ENCODE measurements around the gene KIF7. TPM values are rescaled to one million over a fixed set of nuclear protein-coding genes. Genes with fewer than 3 reads are reported as not detected.

KIF7 gene
- total RNA-seq, 3 donors from 2014 or later = 10.1 to 14.4 (median 10.5) TPM

DNA sequence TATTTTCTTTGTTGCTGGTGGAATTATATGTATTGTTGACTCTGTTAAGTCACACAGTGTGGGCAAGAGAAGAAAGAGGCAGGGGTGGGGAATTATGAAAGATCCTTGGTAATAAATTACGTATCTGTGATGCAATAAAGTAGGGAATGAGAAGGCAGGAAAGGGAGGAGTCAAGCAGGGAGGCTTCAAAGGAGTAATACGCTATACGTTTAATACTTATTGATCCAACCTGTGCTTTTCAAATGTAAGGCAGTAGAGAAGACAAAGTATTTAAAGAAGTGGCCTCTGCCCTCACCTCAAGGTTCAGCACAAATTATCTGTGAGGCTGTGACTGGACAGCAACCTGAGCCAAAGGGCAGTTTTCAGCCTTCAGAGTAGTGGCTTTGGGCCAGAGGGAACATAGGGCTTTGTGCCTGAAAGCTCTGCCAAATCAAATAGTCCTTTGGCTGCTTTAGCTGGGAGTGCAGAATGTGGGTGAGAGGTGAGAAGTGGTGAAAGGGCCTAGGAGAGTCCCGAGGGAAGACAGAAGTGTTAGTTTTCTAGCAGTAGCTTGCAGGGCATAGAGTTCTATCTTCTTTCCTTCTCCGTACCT, 25.1 kb upstream of the KIF7 start:
- Histone ChIP-seq H3K36me3 (no peaks in the 10 kb centered on the region), H3K4me1 (peaks cover 6 to 13% of the 10 kb centered on the region in 2 donors), H3K9me3 (no peaks in the 10 kb centered on the region), H3K27me3 (no peaks in the 10 kb centered on the region), H3K4me3 (peak overlapping the region in 1 of 3 donors; percentile 3), H3K27ac (peak overlapping the region; percentile 79 to 80)
- TF ChIP-seq, protein P1, sequence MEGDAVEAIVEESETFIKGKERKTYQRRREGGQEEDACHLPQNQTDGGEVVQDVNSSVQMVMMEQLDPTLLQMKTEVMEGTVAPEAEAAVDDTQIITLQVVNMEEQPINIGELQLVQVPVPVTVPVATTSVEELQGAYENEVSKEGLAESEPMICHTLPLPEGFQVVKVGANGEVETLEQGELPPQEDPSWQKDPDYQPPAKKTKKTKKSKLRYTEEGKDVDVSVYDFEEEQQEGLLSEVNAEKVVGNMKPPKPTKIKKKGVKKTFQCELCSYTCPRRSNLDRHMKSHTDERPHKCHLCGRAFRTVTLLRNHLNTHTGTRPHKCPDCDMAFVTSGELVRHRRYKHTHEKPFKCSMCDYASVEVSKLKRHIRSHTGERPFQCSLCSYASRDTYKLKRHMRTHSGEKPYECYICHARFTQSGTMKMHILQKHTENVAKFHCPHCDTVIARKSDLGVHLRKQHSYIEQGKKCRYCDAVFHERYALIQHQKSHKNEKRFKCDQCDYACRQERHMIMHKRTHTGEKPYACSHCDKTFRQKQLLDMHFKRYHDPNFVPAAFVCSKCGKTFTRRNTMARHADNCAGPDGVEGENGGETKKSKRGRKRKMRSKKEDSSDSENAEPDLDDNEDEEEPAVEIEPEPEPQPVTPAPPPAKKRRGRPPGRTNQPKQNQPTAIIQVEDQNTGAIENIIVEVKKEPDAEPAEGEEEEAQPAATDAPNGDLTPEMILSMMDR (IDR thresholded peaks at IDR 0.05) = no peak
- TF ChIP-seq POLR2AphosphoS5 (IDR thresholded peaks at IDR 0.05) = peak; percentile 67 to 89 (median 81)
- DNase-seq (ENCODE audit: low spot score in 2 of 2) = peak; percentile 65 to 77
- intact Hi-C loops (cut with DNase I; ENCODE audit: low total_unique reads) = no loop called here

DNA sequence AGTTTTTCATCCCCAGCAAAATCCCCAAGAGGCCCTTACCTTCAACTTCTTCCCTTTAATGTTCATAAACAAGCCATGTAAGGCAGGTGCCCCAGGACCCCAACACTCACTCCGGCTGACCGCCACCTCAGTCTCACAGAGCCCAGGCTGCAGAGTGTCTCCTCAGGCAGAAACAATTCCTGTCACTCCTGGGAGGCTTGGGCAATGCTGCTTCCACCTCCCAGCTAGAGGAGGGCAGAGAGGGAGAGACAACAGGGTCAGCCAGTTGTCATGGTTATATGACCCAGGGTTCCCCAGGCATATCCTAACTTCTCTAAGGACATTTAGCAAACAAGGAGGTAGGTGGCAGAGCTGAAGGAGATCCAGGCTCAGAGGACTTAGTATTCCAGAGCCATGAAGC, 23.9 kb upstream of the KIF7 start, which contains the start of gene PLIN1:
PLIN1 (minus strand) TSS at position 156 of the 400 bp plus-strand sequence. CDS start 1,878 bp downstream, outside the sequence.
- Histone ChIP-seq H3K36me3 (no peaks in the 10 kb centered on the region), H3K4me3 (peak within 1 kb of the TSS in 2 of 3 donors; percentile 3 to 4), H3K9me3 (no peaks in the 10 kb centered on the region), H3K27me3 (no peaks in the 10 kb centered on the region), H3K27ac (peak within 1 kb of the TSS; percentile 79 to 80), H3K4me1 (peaks cover 6 to 13% of the 10 kb centered on the region in 2 donors)
- intact Hi-C loops (cut with DNase I; ENCODE audit: low total_unique reads) = no loop called here
- TF ChIP-seq, protein P1 (IDR thresholded peaks at IDR 0.05) = no peak
- TF ChIP-seq POLR2A (IDR thresholded peaks at IDR 0.05) = no peak
- no peak for TF ChIP-seq POLR2AphosphoS5 (IDR thresholded peaks at IDR 0.05)
- DNase-seq (ENCODE audit: low spot score in 2 of 2) = no peak

DNA sequence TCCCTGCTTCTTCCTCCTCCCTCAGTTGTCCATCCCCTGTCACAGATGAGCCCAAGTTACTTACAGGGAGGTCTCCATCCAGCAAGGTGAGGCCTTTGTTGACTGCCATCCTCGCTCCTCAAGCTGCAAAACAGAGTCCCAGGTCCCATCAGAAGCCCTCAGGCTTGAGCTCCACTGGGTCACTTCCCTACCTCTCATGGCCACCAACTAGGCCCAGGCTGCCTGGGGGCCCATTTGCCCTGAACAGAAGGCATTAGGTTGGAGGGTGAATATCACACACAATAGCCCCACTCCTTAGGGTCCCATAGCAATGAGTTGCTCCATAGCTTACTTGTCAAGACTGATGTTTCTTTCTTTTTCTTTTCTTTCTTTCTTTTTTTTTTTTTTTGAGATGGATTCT, 22.1 kb upstream of the KIF7 start:
- H3K36me3 ChIP-seq = no peaks in the 10 kb centered on the region
- H3K4me3 ChIP-seq = peak overlapping the region in 1 of 3 donors; percentile 15
- H3K27me3 ChIP-seq = no peaks in the 10 kb centered on the region
- H3K27ac ChIP-seq = no peak overlapping the region
- H3K4me1 ChIP-seq = peaks cover 6 to 13% of the 10 kb centered on the region in 2 donors
- no peaks in the 10 kb centered on the region for H3K9me3 ChIP-seq
- intact Hi-C loops (cut with DNase I; ENCODE audit: low total_unique reads) = no loop called here
- no peak for DNase-seq (ENCODE audit: low spot score in 2 of 2)
- TF ChIP-seq POLR2A (IDR thresholded peaks at IDR 0.05) (no peak), POLR2AphosphoS5 (IDR thresholded peaks at IDR 0.05) (no peak)
- TF ChIP-seq, protein P1 (IDR thresholded peaks at IDR 0.05) = no peak

DNA sequence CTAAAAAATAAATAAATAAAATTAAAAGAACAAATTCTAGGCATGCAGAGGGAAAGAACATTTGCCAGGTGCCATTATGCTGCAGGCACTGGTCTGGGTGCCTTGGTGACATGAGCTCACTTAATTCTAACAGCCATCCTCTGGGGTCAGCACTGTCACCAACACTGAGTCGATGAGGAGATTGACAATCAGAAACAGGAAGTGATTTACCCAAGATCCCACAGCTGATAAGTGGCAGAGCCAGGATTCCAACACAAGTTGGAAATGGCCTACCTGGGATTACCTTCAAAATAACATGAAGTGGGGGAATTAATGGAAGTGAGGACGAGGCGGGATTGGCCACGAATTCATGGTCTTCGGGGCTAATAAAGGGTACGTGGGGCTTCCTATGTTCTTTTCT, 20.3 kb upstream of the KIF7 start:
- Histone ChIP-seq H3K36me3 (no peaks in the 10 kb centered on the region), H3K4me3 (no peak overlapping the region), H3K4me1 (peaks cover 6 to 7% of the 10 kb centered on the region in 2 donors), H3K27me3 (no peaks in the 10 kb centered on the region), H3K9me3 (no peaks in the 10 kb centered on the region), H3K27ac (no peak overlapping the region)
- DNase-seq (ENCODE audit: low spot score in 2 of 2) = no peak
- TF ChIP-seq POLR2AphosphoS5 (IDR thresholded peaks at IDR 0.05) = no peak
- TF ChIP-seq, protein P1 (IDR thresholded peaks at IDR 0.05) = no peak
- TF ChIP-seq POLR2A (IDR thresholded peaks at IDR 0.05) = no peak
- intact Hi-C loops (cut with DNase I; ENCODE audit: low total_unique reads) = no loop called here

DNA sequence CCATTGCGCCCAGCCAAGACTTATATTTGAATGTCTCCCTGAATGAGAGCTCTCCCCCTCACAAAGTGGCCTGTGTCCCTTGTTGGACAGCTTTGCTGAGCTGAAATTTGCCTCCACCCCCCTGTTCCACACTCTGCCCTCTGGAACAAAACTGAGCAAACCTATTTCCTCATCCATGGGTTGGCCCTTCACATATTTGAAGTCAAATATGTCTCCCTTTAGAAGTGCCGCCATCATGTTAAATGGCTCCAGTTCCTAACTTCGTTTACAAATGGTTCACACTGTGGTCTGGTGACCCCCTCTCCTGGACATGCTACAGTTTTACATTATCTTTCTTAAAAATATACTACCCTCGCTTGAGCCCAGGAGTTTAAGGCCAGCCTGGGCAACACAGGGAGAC, 19.3 kb upstream of the KIF7 start:
- Histone ChIP-seq H3K4me1 (no peaks in the 10 kb centered on the region), H3K36me3 (no peaks in the 10 kb centered on the region), H3K27ac (no peak overlapping the region), H3K4me3 (no peak overlapping the region), H3K27me3 (no peaks in the 10 kb centered on the region), H3K9me3 (no peaks in the 10 kb centered on the region)
- intact Hi-C loops (cut with DNase I; ENCODE audit: low total_unique reads) = loop anchor here (5.0 kb wide), 1 partner anchor 342 kb away; the partner anchor contains the start of gene POLG
- TF ChIP-seq POLR2A (IDR thresholded peaks at IDR 0.05) = no peak
- TF ChIP-seq, protein P1 (IDR thresholded peaks at IDR 0.05) = no peak
- no peak for TF ChIP-seq POLR2AphosphoS5 (IDR thresholded peaks at IDR 0.05)
- no peak for DNase-seq (ENCODE audit: low spot score in 2 of 2)

Measured in breast epithelium (tissue), 4 donors.